Activated T-helper 9 cell treated with anti-CD3 and anti-CD28 coated beads, Interleukin-2, amount 50 U/mL, for 16 hours (primary cell): ENCODE results near the gene SETBP1.

Experiments used
- DNase-seq: peaks from one replicate; pipeline ENCODE4 v3.0.0-alpha.2; 2020; ENCODE audit warnings: low read depth

The SETBP1 gene

GRCh38 chr18:44759925-44760342, 79.2 kb downstream of the SETBP1 start:
- DNase-seq, result no peak

GRCh38 chr18:44761812-44762211, 81.1 kb downstream of the SETBP1 start:
- no peak for DNase-seq

- DNase-seq, result no peak
Measured at GRCh38 chr18:44763327-44763726, 82.6 kb downstream of the SETBP1 start.

GRCh38 chr18:44764863-44765262, 84.2 kb downstream of the SETBP1 start:
- DNase-seq, result no peak

GRCh38 chr18:44765456-44765855, 84.8 kb downstream of the SETBP1 start:
- DNase-seq, result no peak

- no peak for DNase-seq
Measured at GRCh38 chr18:44766450-44766849, 85.8 kb downstream of the SETBP1 start.

GRCh38 chr18:44767807-44768206, 87.1 kb downstream of the SETBP1 start:
- DNase-seq, result no peak

- no peak for DNase-seq
Measured at GRCh38 chr18:44770641-44771040, 90.0 kb downstream of the SETBP1 start.

GRCh38 chr18:44771572-44771955, 90.9 kb downstream of the SETBP1 start:
- DNase-seq, result no peak

- DNase-seq, result no peak
Measured at GRCh38 chr18:44771956-44772917, 91.5 kb downstream of the SETBP1 start.

GRCh38 chr18:44773640-44774155, 93.0 kb downstream of the SETBP1 start:
- DNase-seq, result no peak

- DNase-seq, result no peak
Measured at GRCh38 chr18:44774191-44774590, 93.5 kb downstream of the SETBP1 start.

GRCh38 chr18:44777457-44778192, 96.9 kb downstream of the SETBP1 start:
- no peak for DNase-seq

- no peak for DNase-seq
Measured at GRCh38 chr18:44778788-44779187, 98.1 kb downstream of the SETBP1 start.

GRCh38 chr18:44779753-44780292, 99.1 kb downstream of the SETBP1 start:
- DNase-seq, result no peak

GRCh38 chr18:44781886-44782285, 101.2 kb downstream of the SETBP1 start:
- no peak for DNase-seq

- DNase-seq, result no peak
Measured at GRCh38 chr18:44782617-44783016, 101.9 kb downstream of the SETBP1 start.

GRCh38 chr18:44783371-44783770, 102.7 kb downstream of the SETBP1 start:
- DNase-seq, result no peak

- no peak for DNase-seq
Measured at GRCh38 chr18:44786257-44786656, 105.6 kb downstream of the SETBP1 start.

- DNase-seq, result no peak
Measured at GRCh38 chr18:44786688-44787087, 106.0 kb downstream of the SETBP1 start.

- DNase-seq, result no peak
Measured at GRCh38 chr18:44788334-44788733, 107.6 kb downstream of the SETBP1 start.

GRCh38 chr18:44789710-44790109, 109.0 kb downstream of the SETBP1 start:
- no peak for DNase-seq

GRCh38 chr18:44790860-44791259, 110.2 kb downstream of the SETBP1 start:
- DNase-seq, result no peak
